ENCODE measurements around the gene SPSB1.

DNA sequence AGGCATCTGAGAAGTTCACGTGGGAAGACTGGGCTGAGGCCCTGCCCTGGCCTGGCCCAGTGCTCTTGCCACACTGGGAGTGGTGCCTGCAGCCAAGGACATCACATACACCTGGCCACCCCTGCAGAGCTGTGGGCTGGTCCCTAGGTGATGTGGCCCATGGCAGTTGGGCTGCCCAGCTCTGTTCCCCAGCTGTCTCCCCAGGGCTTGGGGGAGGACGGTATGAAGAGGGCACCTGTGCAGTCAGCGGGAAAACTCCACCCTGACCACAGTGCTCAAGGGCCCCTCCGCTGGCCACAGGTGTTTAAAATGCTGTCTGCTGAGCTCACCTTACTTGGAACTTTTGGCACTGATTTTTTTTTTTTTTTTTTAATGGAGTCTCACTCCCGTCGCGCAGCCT lies 126.2 kb downstream of the SPSB1 start:
- TF ChIP-seq, protein P1, sequence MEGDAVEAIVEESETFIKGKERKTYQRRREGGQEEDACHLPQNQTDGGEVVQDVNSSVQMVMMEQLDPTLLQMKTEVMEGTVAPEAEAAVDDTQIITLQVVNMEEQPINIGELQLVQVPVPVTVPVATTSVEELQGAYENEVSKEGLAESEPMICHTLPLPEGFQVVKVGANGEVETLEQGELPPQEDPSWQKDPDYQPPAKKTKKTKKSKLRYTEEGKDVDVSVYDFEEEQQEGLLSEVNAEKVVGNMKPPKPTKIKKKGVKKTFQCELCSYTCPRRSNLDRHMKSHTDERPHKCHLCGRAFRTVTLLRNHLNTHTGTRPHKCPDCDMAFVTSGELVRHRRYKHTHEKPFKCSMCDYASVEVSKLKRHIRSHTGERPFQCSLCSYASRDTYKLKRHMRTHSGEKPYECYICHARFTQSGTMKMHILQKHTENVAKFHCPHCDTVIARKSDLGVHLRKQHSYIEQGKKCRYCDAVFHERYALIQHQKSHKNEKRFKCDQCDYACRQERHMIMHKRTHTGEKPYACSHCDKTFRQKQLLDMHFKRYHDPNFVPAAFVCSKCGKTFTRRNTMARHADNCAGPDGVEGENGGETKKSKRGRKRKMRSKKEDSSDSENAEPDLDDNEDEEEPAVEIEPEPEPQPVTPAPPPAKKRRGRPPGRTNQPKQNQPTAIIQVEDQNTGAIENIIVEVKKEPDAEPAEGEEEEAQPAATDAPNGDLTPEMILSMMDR (conservative IDR thresholded peaks at IDR 0.05; ENCODE audit: low read depth in 2 of 2), result no peak
- TF ChIP-seq EZH2 (IDR thresholded peaks at IDR 0.05; ENCODE audit: low read depth, unreplicated experiment), result no peak

Data from GM23338 (cell line).